Umbilical cord (tissue), 2 donors: ENCODE measurements around the gene OR4D10. TPM values are rescaled to one million over a fixed set of nuclear protein-coding genes. Genes with fewer than 3 reads are reported as not detected.

Source experiments
- DNase-seq: peaks from one replicate; pipeline ENCODE4 v3.0.0-alpha.2; 2015; ENCODE audit warnings: low spot score
- total RNA-seq: library from RNA; depleted of rRNA; stranded (reverse); fragments of >200 nt; gene quantifications from one replicate; pipeline ENCODE4 v1.2.3, GENCODE V29; 2014; ENCODE audit warnings: low replicate concordance; ENCODE audit not compliant: insufficient read depth

Gene OR4D10
- total RNA-seq, 1 donor from 2014 or later = 1.2 TPM

DNA sequence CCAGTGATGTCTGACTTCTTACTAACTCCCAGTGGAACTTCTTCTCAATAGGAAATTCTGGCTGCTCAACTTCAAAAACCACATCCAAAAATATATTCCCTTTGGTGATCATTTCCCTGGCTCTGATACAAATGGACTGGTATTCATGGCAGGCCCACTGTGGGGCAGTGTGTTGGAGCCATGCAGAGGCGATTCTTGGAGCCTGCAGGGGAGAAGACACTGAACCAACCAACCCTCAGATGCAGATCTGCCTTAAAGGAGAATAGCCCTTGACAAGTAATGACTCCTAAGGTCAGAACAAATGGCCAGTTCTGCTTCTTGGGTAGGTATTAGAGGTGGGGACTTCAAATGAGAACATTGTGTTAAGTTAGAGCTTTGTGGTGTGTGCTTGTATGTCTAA is 50.4 kb downstream of the OR4D10 start:
- no peak for DNase-seq

DNA sequence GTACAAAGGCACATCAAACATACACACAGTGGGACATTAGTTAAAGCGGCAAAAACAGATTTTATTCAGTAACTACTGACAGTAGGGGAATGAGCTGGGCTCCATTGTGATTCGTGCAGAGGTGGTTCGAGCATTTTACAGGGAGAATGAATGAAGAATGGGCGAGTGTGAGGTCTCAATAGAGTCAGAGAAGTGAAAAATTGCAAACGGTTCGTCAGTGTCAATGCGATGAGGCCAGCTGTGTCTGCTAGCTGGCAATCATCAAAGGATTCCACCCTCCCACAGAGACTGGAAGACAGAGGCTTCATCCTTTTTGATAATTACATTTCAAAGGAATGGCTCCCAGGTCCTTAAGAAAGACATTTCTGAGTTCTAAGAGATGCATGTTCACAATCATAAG is 55.6 kb downstream of the OR4D10 start:
- DNase-seq = no peak

Other genes starting within 250 kb of the OR4D10 start
- gene OR5AN1, start 114.4 kb upstream of the OR4D10 start, total RNA-seq = 7.7 TPM
- 4.3 TPM for gene OR5A2, start 46.9 kb upstream of the OR4D10 start, total RNA-seq
- gene OR5A1, start 36.8 kb upstream of the OR4D10 start, total RNA-seq = 2.2 TPM
- gene OR4D6, start 16.4 kb upstream of the OR4D10 start, total RNA-seq = 0.96 TPM
- gene OR4D11, start 30.3 kb downstream of the OR4D10 start, total RNA-seq = 15.6 TPM
- gene OR4D9, start 38.2 kb downstream of the OR4D10 start, total RNA-seq = 3.4 TPM
- 38.5 TPM for gene OSBP, start 142.5 kb downstream of the OR4D10 start, total RNA-seq
- gene PATL1, start 195.7 kb downstream of the OR4D10 start, total RNA-seq = 4.6 TPM
- 7.9 TPM for gene OR10V1, start 240.5 kb downstream of the OR4D10 start, total RNA-seq